HCEC 1CT (cell line): ENCODE results near the gene RFC2.
"Not testable (repeated sequence)": the region's sequence is repeated elsewhere in the genome, so short reads cannot be mapped to it uniquely, and the experiment has no call there.

Source experiments
- DNase-seq: peaks from one replicate; pipeline ENCODE4 v3.0.0-alpha.2; 2017

Gene RFC2

GRCh38 chr7:74282748-74283459, 28.7 kb upstream of the RFC2 start:
- DNase-seq: no peak

DNA sequence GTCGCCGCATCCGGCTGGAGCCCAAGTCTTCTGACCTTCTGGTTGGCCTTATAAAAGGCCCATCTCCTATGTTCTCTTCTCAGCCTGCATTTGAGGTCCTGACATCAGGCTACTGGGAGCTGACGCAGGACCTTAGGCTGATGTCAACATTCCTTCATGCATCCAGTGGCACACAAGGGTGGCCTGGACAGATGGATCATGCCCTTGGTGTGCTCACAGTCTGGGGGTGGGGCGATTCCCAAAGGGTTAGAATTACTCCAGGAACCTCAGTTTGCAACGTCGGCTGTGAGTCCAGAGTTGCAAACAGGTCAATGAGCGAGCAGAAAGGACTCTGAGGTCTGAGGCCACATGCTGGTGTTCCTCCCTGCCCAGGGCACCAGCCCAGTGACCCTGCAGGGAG, 26.8 kb upstream of the RFC2 start:
- DNase-seq: peak; percentile 56

- DNase-seq: no peak
These were observed 23.4 kb upstream of the RFC2 start for GRCh38 chr7:74277636-74278035.

DNA sequence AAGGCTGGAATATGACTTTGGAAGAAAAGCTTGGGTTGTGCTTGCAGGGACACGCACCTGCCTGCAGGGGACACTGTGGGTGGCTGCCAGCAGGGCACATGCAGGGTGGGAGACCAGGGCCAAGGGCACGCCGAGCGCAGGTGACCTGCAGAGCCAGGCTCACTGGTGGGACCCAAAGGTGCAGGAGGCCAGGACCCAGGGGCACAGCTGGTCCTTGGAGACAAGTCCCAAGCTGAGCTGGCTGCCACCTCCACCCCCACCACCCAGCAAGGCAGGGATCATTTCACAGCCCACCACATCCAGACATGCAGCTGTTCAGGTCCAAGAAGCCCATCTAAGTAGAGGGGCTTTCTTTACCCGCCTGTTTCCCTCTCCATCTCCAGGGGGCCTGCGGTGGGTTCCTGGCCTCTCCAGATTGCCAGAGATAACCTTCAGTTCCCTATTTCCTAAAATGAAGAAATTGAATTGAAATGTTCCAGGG, 21.2 kb upstream of the RFC2 start:
- DNase-seq: peak; percentile 33

DNA sequence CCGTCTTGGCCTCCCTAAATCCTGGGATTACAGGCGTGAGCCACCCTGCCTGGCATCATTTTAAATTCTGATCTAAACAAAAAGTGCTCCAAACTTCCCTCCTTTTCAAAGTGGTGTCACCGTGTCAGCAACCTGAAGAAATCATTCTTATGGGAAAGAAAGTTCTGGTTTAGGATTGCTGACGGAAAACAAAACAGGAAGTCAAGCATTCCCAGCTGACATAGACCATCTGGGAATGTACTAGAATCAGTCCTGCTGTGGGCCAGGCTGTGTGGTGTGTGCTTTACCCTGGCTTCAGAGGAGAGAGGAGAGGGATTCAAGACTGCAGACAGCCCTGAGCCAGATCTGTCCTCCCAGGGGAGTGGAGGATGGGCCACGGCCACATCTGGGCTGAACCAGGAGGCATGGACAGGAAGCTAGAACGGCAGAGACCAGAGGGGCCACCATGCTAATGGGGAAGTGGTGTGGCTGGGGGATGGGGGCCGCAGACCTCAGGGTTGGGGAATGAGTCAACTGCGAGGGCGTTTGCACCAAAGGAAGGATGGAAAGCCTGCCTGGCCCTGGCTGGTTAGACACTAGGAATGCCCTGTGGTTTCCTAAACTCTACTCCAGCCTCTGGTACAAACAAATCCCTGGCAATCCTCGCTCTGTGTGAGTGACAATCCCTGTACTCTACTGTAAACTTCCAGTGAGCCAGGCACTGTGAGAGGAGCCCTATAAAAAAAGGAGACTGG, 18.3 kb upstream of the RFC2 start:
- DNase-seq: peak; percentile 98

DNA sequence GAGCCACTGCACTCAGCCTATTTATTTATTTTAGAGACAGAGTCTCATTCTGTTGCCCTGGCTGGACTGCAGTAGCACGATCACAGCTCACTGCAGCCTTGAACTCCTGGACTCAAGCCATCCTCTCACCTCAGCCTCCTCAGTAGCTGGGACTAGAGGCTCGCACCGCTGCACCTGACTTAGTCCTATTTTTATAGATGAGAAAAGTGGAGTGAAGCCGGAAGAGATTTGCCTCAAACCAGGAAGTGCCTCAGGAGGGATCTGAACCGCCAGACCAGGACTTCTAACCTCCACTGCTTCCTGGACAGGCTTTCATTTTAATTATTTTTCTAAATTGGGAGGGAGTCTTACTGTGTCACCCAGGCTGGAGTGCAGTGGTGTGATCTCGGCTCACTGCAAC, 17.5 kb upstream of the RFC2 start:
- no peak for DNase-seq

DNA sequence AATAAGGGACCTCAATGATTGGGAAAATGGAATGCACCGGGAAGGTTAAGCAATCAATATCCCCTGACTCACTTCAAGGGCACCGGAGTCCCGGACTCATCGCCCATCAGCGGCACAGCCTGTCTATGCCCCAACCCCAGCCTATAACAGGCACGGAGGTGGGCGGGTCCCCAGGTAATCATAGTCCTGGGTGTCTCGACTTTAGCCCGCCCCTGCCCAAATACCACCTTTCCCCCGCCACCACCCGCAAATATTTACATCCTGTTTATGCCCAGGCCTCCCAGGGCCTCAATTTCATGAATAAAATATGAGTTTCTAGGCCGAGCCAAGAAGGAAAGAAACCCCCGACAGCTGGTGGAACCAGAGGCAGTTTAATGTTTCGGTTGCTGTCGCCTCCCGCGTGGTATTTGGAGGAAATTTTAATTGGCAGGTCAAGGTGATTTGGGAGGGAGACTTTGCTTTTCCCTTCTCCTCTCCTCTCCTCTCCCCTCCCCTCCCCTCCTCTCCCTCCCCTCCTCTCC, 15.6 kb upstream of the RFC2 start:
- DNase-seq: peak; percentile 57

DNA sequence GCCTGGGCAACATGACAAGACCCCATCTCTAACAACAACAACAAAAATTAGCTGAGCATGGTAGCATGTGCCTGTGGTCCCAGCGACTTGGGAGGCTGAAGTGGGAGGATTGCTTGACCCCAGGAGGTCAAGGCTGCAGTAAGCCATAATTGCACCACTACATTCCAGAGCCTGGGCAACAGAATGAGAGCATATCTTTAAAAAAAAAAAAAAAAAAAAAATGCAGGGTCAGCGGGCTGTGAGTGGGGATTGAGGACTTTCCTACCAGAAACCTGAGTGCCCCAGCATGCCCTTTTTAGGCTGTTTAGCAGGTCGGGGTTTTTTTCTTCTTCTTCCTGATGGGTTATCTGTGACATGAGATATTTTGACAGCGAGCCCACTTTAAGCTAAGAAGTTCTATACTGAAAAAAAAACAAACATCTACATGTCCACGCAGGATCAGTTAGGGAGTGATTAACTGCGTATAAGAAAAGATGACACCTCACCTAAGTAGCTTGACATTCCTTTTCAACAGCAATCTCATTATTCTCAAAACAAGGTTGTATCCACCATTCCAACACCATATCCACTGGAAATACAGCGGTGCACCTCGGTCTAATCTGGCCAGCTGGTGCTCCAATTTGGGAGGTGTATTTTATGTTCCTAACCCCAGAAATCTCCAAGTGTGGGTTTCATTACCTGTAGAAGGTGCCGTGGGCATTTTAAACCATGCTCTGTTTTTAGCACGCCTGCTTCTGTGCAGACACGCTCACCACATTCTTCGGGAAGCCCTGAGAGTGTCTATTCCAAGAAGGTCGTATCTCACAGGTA, 13.8 kb upstream of the RFC2 start:
- DNase-seq: no peak

- no peak for DNase-seq
These were observed 12.2 kb upstream of the RFC2 start for GRCh38 chr7:74266191-74266963.

- DNase-seq: no peak
These were observed 9.4 kb upstream of the RFC2 start for GRCh38 chr7:74263399-74264120.

DNA sequence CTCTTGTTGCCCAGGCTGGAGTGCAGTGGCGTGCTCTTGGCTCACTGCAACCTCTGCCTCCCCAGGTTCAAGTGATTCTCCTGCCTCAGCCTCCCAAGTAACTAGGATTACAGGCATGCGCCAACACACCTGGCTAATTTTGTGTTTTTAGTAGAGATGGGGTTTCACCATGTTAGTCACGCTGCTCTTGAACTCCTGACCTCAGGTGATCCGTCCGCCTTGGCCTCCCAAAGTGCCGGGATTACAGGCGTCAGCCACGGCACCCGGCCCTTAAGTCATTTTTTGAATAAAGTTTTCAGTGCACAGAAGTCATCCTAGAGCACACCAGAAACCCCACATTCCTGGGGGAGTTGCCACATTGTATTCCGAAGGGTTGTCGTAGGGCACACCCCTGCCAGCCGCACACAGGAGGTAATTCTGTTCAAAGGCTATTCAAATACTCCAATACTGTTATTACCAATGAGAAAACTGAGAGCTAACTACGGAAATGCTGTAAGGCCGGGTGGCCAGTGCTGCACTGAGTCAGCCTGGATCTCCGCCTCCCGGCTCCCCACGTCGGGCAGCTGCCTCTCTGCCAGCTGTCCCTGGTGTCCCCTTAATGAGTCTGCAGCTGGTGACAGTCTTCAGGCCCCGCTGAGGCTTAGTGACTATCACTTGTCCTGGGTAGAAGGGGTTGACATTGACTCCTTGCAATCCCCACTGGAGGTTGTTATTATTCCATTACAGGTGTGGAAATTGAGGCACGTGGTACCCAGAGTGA, 8.6 kb upstream of the RFC2 start:
- DNase-seq: no peak

- no peak for DNase-seq
These were observed 4.4 kb upstream of the RFC2 start for GRCh38 chr7:74258639-74259038.

GRCh38 chr7:74256491-74257408, 2.6 kb upstream of the RFC2 start:
- DNase-seq: no peak

GRCh38 chr7:74255461-74255860, 1.3 kb upstream of the RFC2 start:
- DNase-seq: not testable (repeated sequence)

DNA sequence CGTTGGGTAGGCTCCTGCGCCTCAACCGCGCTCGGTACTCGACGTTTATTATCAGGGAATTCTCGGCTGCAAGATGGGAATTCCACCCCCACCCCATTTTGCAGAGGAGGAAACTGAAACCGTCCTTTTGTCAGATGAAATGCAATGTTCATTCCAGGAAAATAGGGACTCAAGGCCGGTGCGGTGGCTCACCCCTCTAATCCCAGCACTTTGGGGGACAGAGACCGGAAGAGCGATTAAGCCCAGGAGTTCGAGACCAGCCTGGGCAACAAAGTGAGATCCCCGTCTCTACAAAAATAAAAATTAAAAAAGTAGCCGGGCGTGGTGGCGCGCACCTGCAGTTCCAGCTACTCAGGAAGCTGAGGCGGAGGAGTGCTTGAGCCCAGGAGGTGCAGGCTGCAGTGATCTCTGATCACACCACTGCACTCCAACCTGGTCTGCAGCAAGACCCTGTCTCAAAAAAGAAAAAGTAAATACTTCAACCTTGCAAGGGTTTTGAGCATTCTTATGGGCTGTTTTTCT, 720 bp upstream of the RFC2 start:
- no peak for DNase-seq

- no peak for DNase-seq
These were observed 417 bp downstream of the RFC2 start for GRCh38 chr7:74253835-74254128.

DNA sequence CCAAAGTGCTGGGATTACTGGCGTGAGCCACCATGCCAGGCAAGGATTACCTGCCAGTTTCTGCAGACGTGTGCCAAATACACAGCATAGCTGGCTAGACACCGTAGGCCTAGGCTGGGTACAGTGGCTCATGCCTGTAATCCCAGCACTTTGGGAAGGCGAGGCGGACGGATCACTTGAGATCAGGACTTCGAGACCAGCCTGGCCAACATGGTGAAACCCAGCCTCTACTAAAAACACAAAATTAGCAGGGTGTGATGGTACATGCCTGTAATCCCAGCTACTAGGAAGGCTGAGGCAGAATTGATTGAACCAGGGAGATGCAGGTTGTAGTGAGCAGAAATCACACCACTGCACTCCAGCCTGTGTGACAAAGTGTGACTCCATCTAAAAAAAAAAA, 868 bp downstream of the RFC2 start:
- no peak for DNase-seq

GRCh38 chr7:74252893-74253292, 1.3 kb downstream of the RFC2 start:
- DNase-seq: no peak

DNA sequence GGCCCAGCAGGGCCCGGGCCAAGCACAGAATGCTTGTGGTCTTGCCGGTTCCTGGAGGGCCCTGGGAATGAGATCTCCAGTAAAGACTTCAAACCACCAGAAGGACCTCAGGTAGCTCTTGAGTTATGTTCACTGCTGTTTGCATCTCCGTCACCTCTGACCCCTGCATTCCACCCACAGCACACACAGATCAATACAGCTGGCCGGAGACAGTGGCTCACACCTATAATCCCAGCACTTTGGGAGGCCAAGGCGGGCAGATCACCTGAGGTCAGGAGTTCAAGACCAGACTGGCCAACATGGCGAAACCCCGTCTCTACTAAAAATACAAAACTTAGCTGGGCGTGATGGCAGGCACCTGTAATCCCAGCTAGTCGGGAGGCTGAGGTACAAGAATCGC, 5.1 kb downstream of the RFC2 start:
- DNase-seq: not testable (repeated sequence)

- no peak for DNase-seq
These were observed 6.0 kb downstream of the RFC2 start for GRCh38 chr7:74248156-74248555.
